ENCODE data around the gene ARGLU1. TPM values are rescaled to one million over a fixed set of nuclear protein-coding genes. Genes with fewer than 3 reads are reported as not detected.

Gene ARGLU1
- total RNA-seq, 2 experiments from 2014 or later, result 82.3 to 86.6 TPM

GRCh38 chr13:106492588-106493475 lies 75.1 kb downstream of the ARGLU1 start:
- intact Hi-C loops (cut with micrococcal nuclease), result no loop called here
- no peak for DNase-seq
- Mint-ChIP-seq H3K4me3 (no peak overlapping the region), H3K36me3 (ENCODE audit: low read depth) (no peaks in the 10 kb centered on the region), H3K4me1 (ENCODE audit: low read depth) (peaks cover 22% of the 10 kb centered on the region), H3K9me3 (no peaks in the 10 kb centered on the region), H3K27ac (no peak overlapping the region), H3K27me3 (ENCODE audit: low read depth) (peaks cover 74% of the 10 kb centered on the region)
- CTCF ChIA-PET, result no interaction called here

- Mint-ChIP-seq H3K9me3 (no peaks in the 10 kb centered on the region), H3K27me3 (ENCODE audit: low read depth) (peaks cover 72% of the 10 kb centered on the region), H3K36me3 (ENCODE audit: low read depth) (no peaks in the 10 kb centered on the region), H3K27ac (no peak overlapping the region), H3K4me1 (ENCODE audit: low read depth) (peaks cover 22% of the 10 kb centered on the region), H3K4me3 (no peak overlapping the region)
- CTCF ChIA-PET, result no interaction called here
- DNase-seq, result no peak
- intact Hi-C loops (cut with micrococcal nuclease), result no loop called here
Measured at GRCh38 chr13:106491928-106492587, 75.9 kb downstream of the ARGLU1 start.

Other genes starting within 250 kb of the ARGLU1 start
- gene EFNB2, start 32.5 kb downstream of the ARGLU1 start, total RNA-seq, result under 1 TPM; 0.07 to 0.12 TPM

All from activated naive CD4-positive, alpha-beta T cell treated with anti-CD3 and anti-CD28 coated beads for 36 hours (primary cell).